ENCODE measurements around the gene ASB10.

The ASB10 gene

DNA sequence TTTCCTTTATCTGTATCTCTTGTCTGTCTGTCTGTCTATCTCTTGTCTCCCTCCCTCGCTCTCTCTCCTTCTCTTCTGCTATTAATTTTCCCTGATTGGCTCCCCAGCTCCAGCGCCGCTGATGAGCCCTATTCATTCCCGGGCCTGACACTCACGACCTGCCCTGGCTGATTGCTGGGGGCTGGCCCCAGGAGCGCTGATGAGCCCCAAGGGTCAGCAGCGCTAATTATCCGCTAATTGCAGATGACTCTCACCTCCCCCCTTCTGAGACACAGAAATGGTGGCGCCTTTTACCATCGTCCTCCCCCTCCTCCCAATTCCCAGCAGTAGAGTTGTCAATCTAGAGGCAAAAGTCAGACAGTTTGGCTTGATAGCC lies 18.3 kb downstream of the ASB10 start:
- H3K4me3 ChIP-seq, result no peak overlapping the region
- no peak overlapping the region for H3K9ac ChIP-seq
- TF ChIP-seq Cebpa-rat (IDR thresholded peaks at IDR 0.05), result no peak
- H3K4me1 ChIP-seq, result peaks cover 13% of the 10 kb centered on the region; the same call in 1 of the 2 replicates
- H4K20me1 ChIP-seq, result peaks cover 44% of the 10 kb centered on the region
- H3K27me3 ChIP-seq, result peaks cover 87% of the 10 kb centered on the region
- H3K4me2 ChIP-seq, result no peak overlapping the region
- peaks cover 17% of the 10 kb centered on the region for H3K9me3 ChIP-seq
- no peak overlapping the region for H3K27ac ChIP-seq
- no peaks in the 10 kb centered on the region for H3K36me3 ChIP-seq

GRCh38 chr7:151168003-151168786 lies 18.9 kb downstream of the ASB10 start:
- Histone ChIP-seq H4K20me1 (peaks cover 44% of the 10 kb centered on the region), H3K27me3 (peaks cover 90% of the 10 kb centered on the region), H3K9ac (no peak overlapping the region), H3K4me2 (peak overlapping the region; percentile 60), H3K36me3 (no peaks in the 10 kb centered on the region), H3K27ac (no peak overlapping the region), H3K9me3 (peaks cover 11% of the 10 kb centered on the region; the same call in 1 of the 2 replicates), H3K4me3 (peak overlapping the region; percentile 52), H3K4me1 (peaks cover 13% of the 10 kb centered on the region; the same call in 1 of the 2 replicates)
- TF ChIP-seq Cebpa-rat (IDR thresholded peaks at IDR 0.05), result no peak

DNA sequence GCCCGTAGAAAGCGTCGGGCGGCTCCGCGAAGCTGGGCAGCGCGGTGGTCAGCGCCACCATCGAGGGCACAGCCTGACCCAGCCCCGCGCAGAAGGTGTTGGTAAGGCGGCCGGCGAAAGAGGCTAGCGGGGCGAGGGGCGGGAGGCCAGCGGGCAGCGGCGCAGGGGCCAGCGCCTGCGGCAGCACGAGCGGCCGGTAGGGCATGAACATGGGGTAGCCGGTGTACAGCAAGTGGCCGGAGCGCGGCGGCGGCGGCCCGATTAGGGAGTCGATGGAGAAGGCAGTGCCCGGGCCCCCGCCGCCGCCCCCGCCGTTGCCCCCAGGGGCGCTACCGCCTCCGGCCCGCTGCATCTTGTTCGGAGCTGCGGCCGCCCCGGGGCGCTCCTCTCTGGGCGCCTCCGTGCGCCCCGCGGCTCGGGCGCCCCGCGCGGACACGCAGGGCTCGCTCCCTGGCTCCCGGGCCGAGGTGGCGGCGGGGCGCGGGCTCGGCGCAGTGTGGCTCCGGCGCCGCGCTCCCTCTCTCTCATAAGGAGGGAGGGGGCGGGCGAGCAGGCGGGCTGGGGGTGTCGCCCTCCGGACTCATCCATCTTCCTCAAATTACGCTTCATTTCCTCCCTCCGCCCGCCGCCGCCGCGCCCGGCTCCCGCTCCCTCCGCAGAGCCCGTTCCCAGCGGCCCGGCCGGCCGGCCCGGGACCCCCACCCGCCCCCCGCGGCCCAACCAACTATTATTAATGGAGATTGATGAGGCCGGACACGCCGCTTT lies 19.7 kb downstream of the ASB10 start, which contains the start of gene GBX1:
GBX1 (minus strand) TSS at position 498 of the 765 bp plus-strand sequence; CDS start at position 352, 146 bp downstream.
- peak within 1 kb of the TSS; percentile 60 for H3K4me2 ChIP-seq
- no peak within 1 kb of the TSS for H3K9ac ChIP-seq
- peaks cover 13% of the 10 kb centered on the region; the same call in 1 of the 2 replicates for H3K4me1 ChIP-seq
- H3K4me3 ChIP-seq, result peak within 1 kb of the TSS; percentile 52
- peaks cover 44% of the 10 kb centered on the region for H4K20me1 ChIP-seq
- no peak for TF ChIP-seq Cebpa-rat (IDR thresholded peaks at IDR 0.05)
- H3K36me3 ChIP-seq, result no peaks in the 10 kb centered on the region
- peaks cover 9% of the 10 kb centered on the region; the same call in 1 of the 2 replicates for H3K9me3 ChIP-seq
- no peak within 1 kb of the TSS for H3K27ac ChIP-seq
- peaks cover 96% of the 10 kb centered on the region for H3K27me3 ChIP-seq

- peaks cover 89% of the 10 kb centered on the region for H3K27me3 ChIP-seq
- TF ChIP-seq Cebpa-rat (IDR thresholded peaks at IDR 0.05), result no peak
- H4K20me1 ChIP-seq, result peaks cover 44% of the 10 kb centered on the region
- peak overlapping the region; percentile 60 for H3K4me2 ChIP-seq
- H3K9me3 ChIP-seq, result peaks cover 9% of the 10 kb centered on the region; the same call in 1 of the 2 replicates
- H3K4me1 ChIP-seq, result peaks cover 13% of the 10 kb centered on the region; the same call in 1 of the 2 replicates
- no peaks in the 10 kb centered on the region for H3K36me3 ChIP-seq
- peak overlapping the region; percentile 52; the same call in 1 of the 2 replicates for H3K4me3 ChIP-seq
- no peak overlapping the region for H3K9ac ChIP-seq
- no peak overlapping the region for H3K27ac ChIP-seq
Observed at GRCh38 chr7:151166629-151167196, 20.3 kb downstream of the ASB10 start.

- H4K20me1 ChIP-seq, result peaks cover 17% of the 10 kb centered on the region
- no peak overlapping the region for H3K4me2 ChIP-seq
- H3K9me3 ChIP-seq, result peaks cover under 1% of the 10 kb centered on the region; the same call in 1 of the 2 replicates
- no peak overlapping the region for H3K9ac ChIP-seq
- H3K27ac ChIP-seq, result no peak overlapping the region
- H3K36me3 ChIP-seq, result no peaks in the 10 kb centered on the region
- H3K4me3 ChIP-seq, result no peak overlapping the region
- no peaks in the 10 kb centered on the region for H3K4me1 ChIP-seq
- no peak for TF ChIP-seq Cebpa-rat (IDR thresholded peaks at IDR 0.05)
- peaks cover 40% of the 10 kb centered on the region for H3K27me3 ChIP-seq
Observed at GRCh38 chr7:151161757-151162156, 25.3 kb downstream of the ASB10 start.

DNA sequence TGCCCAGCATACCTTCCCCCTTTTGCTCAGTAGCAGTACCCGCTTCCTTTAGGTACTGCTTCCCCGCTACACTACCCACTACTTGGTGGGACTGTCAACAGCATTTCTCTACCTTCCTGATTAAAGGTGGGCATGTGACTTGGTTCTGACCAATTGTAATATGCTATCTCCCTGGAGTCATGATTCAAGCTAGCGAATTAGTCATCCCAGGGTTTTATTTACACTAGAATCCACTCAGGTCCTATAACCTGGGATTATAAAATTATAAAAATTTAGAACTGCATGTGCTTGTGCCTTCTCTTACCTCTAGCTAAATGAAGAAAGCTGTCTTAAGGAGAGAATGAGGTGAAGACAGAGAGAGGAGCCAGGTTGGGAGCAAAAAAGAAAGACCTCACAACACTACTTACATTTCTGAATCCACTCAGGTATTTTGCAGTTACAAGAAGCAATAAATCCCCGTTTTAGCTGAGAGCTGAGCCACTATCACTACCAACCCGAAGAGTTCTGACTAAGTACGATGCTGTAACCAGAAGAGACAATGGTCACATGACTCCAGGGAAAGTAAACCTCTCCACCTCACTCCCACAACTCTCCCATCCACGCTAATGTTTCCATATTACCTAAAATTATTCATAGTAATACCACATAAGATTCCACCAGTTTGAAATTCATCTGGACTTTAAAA lies 29.3 kb downstream of the ASB10 start:
- H3K9ac ChIP-seq, result no peak overlapping the region
- no peak overlapping the region for H3K4me3 ChIP-seq
- peaks cover 2% of the 10 kb centered on the region; the same call in 1 of the 2 replicates for H3K27me3 ChIP-seq
- TF ChIP-seq Cebpa-rat (IDR thresholded peaks at IDR 0.05), result no peak
- no peaks in the 10 kb centered on the region for H3K9me3 ChIP-seq
- H3K4me2 ChIP-seq, result no peak overlapping the region
- H3K4me1 ChIP-seq, result no peaks in the 10 kb centered on the region
- H3K36me3 ChIP-seq, result no peaks in the 10 kb centered on the region
- no peaks in the 10 kb centered on the region for H4K20me1 ChIP-seq
- no peak overlapping the region for H3K27ac ChIP-seq

- H3K4me2 ChIP-seq, result no peak overlapping the region
- H3K9ac ChIP-seq, result no peak overlapping the region
- H4K20me1 ChIP-seq, result no peaks in the 10 kb centered on the region
- no peak overlapping the region for H3K4me3 ChIP-seq
- H3K9me3 ChIP-seq, result no peaks in the 10 kb centered on the region
- H3K27me3 ChIP-seq, result no peaks in the 10 kb centered on the region
- no peaks in the 10 kb centered on the region for H3K36me3 ChIP-seq
- no peak overlapping the region for H3K27ac ChIP-seq
- no peaks in the 10 kb centered on the region for H3K4me1 ChIP-seq
- TF ChIP-seq Cebpa-rat (IDR thresholded peaks at IDR 0.05), result no peak
Observed at GRCh38 chr7:151152643-151153513, 34.2 kb downstream of the ASB10 start.

- Histone ChIP-seq H3K27ac (no peak overlapping the region), H3K9ac (no peak overlapping the region), H3K4me3 (no peak overlapping the region), H3K36me3 (no peaks in the 10 kb centered on the region; the same call in 1 of the 2 replicates), H3K4me2 (no peak overlapping the region), H4K20me1 (no peaks in the 10 kb centered on the region), H3K9me3 (no peaks in the 10 kb centered on the region), H3K27me3 (no peaks in the 10 kb centered on the region), H3K4me1 (no peaks in the 10 kb centered on the region)
- no peak for TF ChIP-seq Cebpa-rat (IDR thresholded peaks at IDR 0.05)
Observed at GRCh38 chr7:151150388-151150787, 36.7 kb downstream of the ASB10 start.
